ENCODE results near the gene PALLD.

Gene PALLD

DNA sequence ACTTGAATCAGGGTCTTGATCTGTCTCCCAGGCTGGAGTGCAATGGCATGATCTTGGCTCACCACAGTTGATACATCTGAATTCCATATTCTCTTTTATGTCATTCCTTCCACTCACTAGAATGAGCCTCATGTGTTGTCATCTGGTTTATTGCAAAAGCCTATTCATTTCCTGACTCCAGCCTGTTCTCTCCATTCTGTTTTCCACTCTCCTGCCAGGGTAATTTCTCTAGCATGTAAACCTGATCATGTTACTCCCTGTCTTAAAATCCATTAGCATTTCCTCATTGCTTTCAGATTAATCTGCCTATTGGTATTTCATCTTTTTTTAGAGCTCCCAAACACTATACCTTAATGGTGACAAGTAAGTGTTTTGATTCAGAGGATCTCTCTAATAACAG lies 12.2 kb upstream of the PALLD start:
- Mint-ChIP-seq H3K27me3 (peaks cover 5 to 6% of the 10 kb centered on the region in 2 donors), H3K36me3 (peaks cover 2 to 4% of the 10 kb centered on the region in 2 donors), H3K4me3 (no peak overlapping the region), H3K4me1 (peaks cover 6 to 8% of the 10 kb centered on the region in 2 donors), H3K27ac (no peak overlapping the region), H3K9me3 (no peaks in the 10 kb centered on the region)
- no peak for DNase-seq
- no peak for ATAC-seq (replicated peaks)

DNA sequence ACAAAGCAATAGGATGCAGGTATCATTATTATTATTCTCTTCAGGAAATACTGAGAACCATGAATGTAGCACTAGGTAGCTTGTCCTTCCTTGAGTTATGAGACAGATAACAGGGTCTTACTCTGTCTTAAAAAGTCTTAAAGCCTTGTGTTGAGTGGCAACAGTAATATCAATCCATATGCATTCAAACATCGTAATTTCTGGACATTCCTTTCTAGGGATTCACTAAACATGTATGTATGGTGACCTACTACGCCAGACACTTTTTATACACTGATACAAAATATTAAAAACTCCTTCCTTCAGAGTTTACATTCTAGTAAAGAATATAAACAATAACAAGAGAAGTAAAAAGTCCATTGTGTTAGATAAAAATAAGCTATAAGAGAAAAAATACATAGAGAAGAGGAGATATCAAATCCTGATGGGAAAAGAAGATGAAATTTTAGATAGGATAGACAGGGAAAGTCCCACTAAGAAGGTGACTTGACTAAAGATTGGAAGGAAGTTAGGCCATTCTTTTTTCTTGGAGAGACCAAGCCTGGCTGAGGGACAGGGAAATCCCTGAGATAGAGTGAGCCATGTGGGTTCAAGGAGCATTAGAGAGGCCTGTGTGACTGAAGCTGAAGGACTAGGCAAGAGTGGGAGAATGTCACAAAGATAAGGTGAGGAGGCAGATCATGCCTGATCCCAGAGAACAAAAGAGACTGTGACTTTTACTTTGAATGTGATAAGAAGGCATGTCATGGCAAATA lies 11.5 kb upstream of the PALLD start:
- no peak overlapping the region for H3K27ac Mint-ChIP-seq
- ATAC-seq (replicated peaks), result no peak
- DNase-seq, result no peak

DNA sequence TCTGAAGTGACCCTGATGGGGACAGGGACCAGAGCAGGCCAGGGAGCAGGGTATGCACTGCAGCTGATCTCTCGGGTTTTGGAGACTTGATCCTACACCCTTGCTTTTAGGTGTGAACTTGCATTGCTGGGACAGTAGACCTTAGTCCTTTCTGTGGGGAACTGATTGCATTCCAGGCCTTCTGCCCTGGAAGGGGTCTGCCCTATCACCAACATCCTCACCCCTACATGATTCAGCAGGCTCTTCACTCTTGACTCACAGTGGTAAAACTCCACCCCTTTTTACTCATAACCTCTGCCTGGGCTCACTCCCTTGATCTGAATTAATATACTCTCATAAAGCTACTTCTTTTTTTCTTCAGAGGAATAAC lies 10.0 kb upstream of the PALLD start:
- Mint-ChIP-seq H3K27ac (no peak overlapping the region), H3K36me3 (no peaks in the 10 kb centered on the region), H3K4me1 (peaks cover 3 to 4% of the 10 kb centered on the region in 2 donors), H3K27me3 (peaks cover 5 to 6% of the 10 kb centered on the region in 2 donors), H3K4me3 (no peak overlapping the region), H3K9me3 (no peaks in the 10 kb centered on the region)
- ATAC-seq (replicated peaks) (no peak), DNase-seq (no peak)

More for the DNA sequence above, 11.5 kb upstream of the PALLD start:
- peaks cover under 1% of the 10 kb centered on the region in 2 donors for H3K36me3 Mint-ChIP-seq
- H3K4me3 Mint-ChIP-seq, result no peak overlapping the region
- no peaks in the 10 kb centered on the region for H3K9me3 Mint-ChIP-seq
- H3K27me3 Mint-ChIP-seq, result peaks cover 5 to 6% of the 10 kb centered on the region in 2 donors
- peaks cover 6 to 7% of the 10 kb centered on the region in 2 donors for H3K4me1 Mint-ChIP-seq

DNA sequence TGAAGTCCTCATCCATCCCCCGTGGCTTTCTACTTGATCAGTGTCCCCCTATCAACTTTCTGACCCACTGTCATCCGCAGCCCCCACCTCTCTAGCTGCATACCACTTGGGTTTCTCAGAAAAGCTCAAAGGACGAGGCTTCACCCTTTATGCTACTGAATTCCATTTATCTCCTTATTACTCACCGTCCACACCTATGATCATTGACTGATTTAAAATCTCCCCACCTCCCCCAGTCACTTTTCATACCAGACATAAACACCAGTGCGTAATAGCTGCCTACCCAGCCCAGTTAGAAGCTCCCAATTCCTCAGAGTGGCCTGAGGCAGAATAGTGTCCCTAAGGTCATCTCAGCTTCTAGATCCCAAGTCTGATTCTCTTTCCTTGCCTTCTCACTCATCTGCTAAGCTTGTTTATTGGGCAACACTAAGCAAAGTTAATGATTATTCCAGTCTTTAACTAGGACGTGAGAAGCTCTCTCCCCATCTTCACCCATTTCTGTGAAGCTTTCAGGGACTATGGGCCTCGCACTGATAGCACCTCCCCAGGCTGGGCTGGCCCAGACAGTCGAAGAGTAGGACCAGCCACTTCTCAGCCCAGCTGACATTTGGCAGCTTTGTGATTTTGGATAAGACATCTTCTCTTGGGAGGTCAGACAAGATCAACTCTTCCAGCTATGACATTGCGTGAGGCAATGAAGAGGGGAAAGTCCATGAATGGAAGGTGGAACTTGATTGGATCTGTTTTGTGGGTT lies 9.4 kb upstream of the PALLD start:
- Mint-ChIP-seq H3K4me3 (no peak overlapping the region), H3K27me3 (peaks cover 5 to 6% of the 10 kb centered on the region in 2 donors), H3K27ac (no peak overlapping the region), H3K36me3 (no peaks in the 10 kb centered on the region), H3K4me1 (no peaks in the 10 kb centered on the region), H3K9me3 (no peaks in the 10 kb centered on the region)
- no peak for ATAC-seq (replicated peaks)
- no peak for DNase-seq

DNA sequence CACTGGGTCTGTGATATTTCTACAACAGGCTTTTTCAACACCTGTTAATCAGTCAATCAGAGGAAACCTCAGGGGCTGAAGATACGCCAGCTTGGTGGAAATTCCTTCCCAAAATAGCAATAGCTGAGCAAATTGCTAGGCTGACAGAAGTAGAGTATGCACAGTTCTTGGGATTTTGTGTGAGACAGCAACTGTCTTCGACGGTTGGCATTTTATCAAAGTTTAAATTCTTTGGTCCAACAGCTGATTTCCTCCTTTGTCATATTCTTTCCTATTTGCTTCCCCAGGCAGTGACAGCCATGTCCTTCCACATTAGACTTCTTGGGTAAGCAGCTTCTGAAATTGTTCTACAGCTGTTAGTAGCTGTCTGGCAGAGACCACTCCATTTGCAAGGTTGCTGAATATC lies 8.0 kb upstream of the PALLD start:
- Mint-ChIP-seq H3K27ac (no peak overlapping the region), H3K4me3 (no peak overlapping the region), H3K27me3 (peaks cover 11 to 15% of the 10 kb centered on the region in 2 donors), H3K4me1 (no peaks in the 10 kb centered on the region), H3K9me3 (no peaks in the 10 kb centered on the region), H3K36me3 (no peaks in the 10 kb centered on the region)
- ATAC-seq (replicated peaks) (no peak), DNase-seq (no peak)

DNA sequence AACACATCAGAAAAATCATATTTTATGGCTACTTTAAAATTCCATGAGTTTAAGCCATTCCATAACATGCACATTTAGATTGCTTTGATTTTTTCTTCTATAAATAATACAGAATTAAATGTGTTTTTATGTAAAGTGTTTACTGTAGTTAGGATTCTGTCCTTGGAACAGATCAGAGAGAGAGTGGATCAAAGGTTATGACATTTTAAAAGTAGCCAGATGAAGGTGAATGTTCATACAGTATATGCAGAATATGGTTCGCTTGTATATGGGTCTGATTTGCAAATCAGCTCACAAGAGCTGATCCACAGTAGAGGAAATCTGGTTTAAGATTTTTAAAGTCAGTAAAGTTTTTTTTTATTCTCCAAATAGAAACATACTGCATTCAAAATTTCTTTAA lies 7.2 kb upstream of the PALLD start:
- Mint-ChIP-seq H3K36me3 (no peaks in the 10 kb centered on the region), H3K27me3 (peaks cover 14 to 19% of the 10 kb centered on the region in 2 donors), H3K4me3 (no peak overlapping the region), H3K27ac (no peak overlapping the region), H3K9me3 (no peaks in the 10 kb centered on the region), H3K4me1 (no peaks in the 10 kb centered on the region)
- DNase-seq (no peak), ATAC-seq (replicated peaks) (no peak)

DNA sequence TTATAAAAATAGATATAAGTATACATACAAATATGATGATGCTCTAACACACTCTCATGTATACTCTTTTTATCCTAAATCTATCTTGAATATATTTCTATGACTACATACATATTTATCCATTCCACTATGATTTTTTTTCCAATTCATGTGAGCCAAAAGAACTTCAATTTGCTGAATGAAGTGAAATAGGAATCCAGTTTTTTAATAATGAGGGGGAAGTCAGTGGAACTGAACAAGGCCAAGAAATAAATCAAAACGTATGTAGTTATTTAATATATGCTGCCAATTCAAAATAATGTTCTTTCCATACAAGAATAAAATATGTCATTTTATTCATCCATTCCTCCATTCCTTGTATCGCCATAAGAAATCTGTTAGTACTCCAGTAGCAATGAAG lies 6.1 kb upstream of the PALLD start:
- no peaks in the 10 kb centered on the region for H3K9me3 Mint-ChIP-seq
- H3K4me1 Mint-ChIP-seq, result no peaks in the 10 kb centered on the region
- no peaks in the 10 kb centered on the region for H3K36me3 Mint-ChIP-seq
- DNase-seq, result no peak
- no peak overlapping the region for H3K4me3 Mint-ChIP-seq
- H3K27ac Mint-ChIP-seq, result no peak overlapping the region
- H3K27me3 Mint-ChIP-seq, result peaks cover 14 to 19% of the 10 kb centered on the region in 2 donors
- no peak for ATAC-seq (replicated peaks)

DNA sequence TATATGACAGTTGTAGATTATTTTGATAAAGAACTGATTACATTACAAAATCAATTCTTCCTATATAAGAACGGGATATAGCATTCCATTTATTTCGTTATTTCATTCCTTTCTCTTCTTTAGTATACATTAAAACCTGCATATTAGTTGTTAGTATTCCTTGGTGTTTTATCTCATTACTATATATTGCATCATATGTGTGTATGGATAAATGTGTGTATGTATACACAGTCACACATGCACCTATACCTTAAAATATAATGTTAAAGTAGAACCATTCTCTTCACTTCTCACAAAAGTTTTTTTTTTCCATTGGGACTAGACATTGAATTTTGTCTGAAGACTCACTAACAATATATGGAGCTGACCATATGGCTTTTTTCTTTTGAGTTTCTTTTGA lies 5.3 kb upstream of the PALLD start:
- ATAC-seq (replicated peaks), result no peak
- Mint-ChIP-seq H3K4me3 (no peak overlapping the region), H3K4me1 (no peaks in the 10 kb centered on the region), H3K27ac (no peak overlapping the region), H3K9me3 (no peaks in the 10 kb centered on the region), H3K36me3 (no peaks in the 10 kb centered on the region), H3K27me3 (peaks cover 14 to 19% of the 10 kb centered on the region in 2 donors)
- no peak for DNase-seq

DNA sequence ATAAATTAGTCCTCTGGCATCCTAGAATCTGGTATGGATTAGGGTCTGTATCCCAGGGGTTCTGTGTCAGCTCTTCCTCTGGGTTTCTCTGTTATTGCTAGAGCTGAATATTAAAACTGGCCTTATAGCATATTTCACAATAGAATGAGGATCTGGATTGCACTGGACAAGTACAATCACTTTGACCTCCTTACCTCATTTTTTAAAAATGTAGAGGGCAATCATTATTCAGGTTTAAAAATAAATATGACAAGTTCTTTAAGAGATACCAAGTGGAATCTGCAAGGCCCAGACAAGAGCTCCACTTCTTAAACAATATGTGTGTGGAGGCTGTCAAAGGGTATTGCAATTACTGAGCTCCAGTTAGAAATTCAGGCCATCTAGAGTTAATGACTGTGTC lies 1.4 kb downstream of the PALLD start:
- no peak overlapping the region for H3K4me3 Mint-ChIP-seq
- H3K4me1 Mint-ChIP-seq, result no peaks in the 10 kb centered on the region
- H3K9me3 Mint-ChIP-seq, result no peaks in the 10 kb centered on the region
- no peak overlapping the region for H3K27ac Mint-ChIP-seq
- ATAC-seq (replicated peaks) (no peak), DNase-seq (no peak)
- H3K27me3 Mint-ChIP-seq, result peaks cover 5 to 8% of the 10 kb centered on the region in 2 donors
- H3K36me3 Mint-ChIP-seq, result no peaks in the 10 kb centered on the region

DNA sequence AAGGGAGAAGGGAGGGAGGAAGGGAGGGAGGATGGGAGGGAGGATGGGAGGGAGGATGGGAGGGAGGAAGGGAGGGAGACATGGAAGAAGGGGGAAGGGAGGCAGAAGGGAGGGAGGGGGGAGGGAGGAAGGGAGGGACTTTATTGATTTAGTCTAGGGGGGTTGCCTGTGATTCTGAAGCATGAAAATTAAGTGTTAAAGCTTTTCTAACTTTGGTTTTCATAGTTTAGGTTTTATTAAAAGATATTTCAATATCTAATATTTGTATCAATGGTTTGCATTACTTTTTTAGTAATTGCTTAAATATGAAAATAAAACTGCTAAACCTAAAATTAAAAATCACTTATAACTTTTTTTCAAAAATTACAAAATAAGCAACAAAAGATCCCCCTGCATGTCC lies 2.4 kb downstream of the PALLD start:
- peaks cover 0 to under 1% of the 10 kb centered on the region in 2 donors for H3K27me3 Mint-ChIP-seq
- H3K4me1 Mint-ChIP-seq, result no peaks in the 10 kb centered on the region
- H3K27ac Mint-ChIP-seq, result no peak overlapping the region
- DNase-seq, result no peak
- no peak for ATAC-seq (replicated peaks)
- H3K4me3 Mint-ChIP-seq, result no peak overlapping the region
- no peaks in the 10 kb centered on the region for H3K9me3 Mint-ChIP-seq
- H3K36me3 Mint-ChIP-seq, result no peaks in the 10 kb centered on the region

DNA sequence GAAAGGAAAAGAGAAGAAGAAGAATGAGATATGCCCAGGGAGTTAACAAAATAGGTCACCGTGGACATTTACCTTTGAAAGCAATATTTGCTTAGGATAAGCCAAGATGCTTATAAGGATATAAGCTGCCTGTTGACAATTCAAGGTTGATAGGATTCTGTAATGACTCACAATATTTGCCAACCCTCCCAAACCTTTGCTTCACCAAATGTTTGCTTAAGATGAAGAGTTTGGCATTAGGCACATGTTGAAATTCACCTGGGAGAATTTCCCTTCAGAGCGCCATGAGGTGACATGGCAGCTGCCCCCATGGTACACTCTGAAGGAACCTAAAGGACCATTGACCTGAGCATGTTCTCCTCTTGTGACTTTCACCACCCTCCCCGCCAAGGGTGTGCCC lies 4.6 kb downstream of the PALLD start:
- no peak for ATAC-seq (replicated peaks)
- Mint-ChIP-seq H3K9me3 (no peaks in the 10 kb centered on the region), H3K27me3 (no peaks in the 10 kb centered on the region), H3K27ac (no peak overlapping the region), H3K4me3 (no peak overlapping the region), H3K36me3 (no peaks in the 10 kb centered on the region), H3K4me1 (no peaks in the 10 kb centered on the region)
- DNase-seq, result no peak

DNA sequence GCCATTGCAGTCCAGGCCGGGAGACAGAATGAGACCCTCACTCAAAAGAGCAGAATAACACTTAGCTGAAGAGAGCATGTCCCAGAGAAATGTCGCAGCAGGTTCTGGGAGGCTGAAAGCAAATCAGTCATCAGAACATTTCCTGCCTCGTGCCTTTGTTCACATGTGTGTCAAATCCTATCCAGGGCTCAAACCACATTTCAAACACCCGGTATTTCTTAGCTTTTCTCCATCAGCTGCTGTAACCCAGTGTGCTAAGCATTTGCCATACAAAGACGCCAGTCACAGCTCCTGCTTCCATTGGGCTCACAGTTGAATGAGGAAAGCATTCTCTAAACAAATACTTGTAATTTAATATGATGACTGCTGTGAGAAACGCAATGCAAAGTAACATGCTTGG lies 6.0 kb downstream of the PALLD start:
- no peak overlapping the region for H3K27ac Mint-ChIP-seq
- no peak overlapping the region for H3K4me3 Mint-ChIP-seq
- H3K36me3 Mint-ChIP-seq, result no peaks in the 10 kb centered on the region
- no peaks in the 10 kb centered on the region for H3K4me1 Mint-ChIP-seq
- H3K27me3 Mint-ChIP-seq, result no peaks in the 10 kb centered on the region
- ATAC-seq (replicated peaks) (no peak), DNase-seq (no peak)
- H3K9me3 Mint-ChIP-seq, result no peaks in the 10 kb centered on the region

DNA sequence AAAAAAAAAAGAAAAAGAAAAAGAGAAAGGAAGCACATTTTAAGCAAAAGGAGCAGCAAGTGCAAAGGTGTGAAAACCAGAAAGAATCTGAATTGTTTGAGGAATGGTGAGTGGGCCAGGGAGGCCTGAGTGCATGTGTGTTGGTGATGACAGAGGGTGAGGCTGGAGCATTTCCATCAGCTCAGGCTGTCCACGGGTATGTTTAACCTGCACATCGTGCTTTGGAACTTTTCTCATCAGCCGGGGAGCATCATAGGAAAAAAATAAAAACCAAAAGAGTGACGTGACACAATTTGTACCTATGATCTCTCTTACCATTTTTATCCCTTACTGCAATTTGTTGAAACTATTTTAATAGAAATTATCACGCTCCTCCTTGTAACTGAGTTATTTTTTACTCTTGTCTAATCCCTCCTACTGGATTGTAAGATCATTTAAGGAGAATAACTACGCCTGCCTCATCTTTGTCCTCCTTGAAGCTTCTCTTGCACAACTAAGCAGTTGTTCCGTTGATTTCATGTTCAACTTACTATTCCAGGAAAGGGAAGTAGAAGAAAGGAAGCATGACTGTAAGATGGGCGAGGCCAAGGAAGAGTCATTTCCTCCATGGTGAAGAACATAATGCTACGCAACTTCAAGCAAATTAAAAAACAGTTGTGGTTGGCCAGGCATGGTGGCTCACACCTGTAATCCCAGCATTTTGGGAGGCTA lies 7.0 kb downstream of the PALLD start:
- H3K4me3 Mint-ChIP-seq, result no peak overlapping the region
- H3K36me3 Mint-ChIP-seq, result no peaks in the 10 kb centered on the region
- no peak overlapping the region for H3K27ac Mint-ChIP-seq
- H3K4me1 Mint-ChIP-seq, result no peaks in the 10 kb centered on the region
- H3K27me3 Mint-ChIP-seq, result no peaks in the 10 kb centered on the region
- ATAC-seq (replicated peaks), result no peak
- DNase-seq, result no peak
- H3K9me3 Mint-ChIP-seq, result no peaks in the 10 kb centered on the region

DNA sequence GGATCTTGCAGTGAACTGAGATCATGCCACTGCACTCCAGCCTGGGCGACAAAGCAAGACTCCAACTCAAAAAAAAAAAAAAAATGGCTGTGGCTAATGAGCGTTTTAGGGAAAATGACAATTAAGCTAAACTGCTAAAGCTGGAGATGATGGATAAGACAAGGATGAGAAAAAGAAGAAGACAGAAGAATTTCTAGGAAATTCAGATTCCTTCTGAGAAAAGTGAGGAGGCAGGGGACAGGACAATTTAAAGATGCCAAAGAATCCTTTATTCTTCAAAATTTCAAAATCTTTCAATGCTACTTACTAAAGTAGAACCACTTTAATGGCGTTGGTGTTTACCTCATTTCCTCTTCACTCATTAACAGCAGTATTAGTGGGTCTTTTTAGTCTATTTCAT lies 7.7 kb downstream of the PALLD start:
- Mint-ChIP-seq H3K9me3 (no peaks in the 10 kb centered on the region), H3K27me3 (no peaks in the 10 kb centered on the region), H3K36me3 (no peaks in the 10 kb centered on the region), H3K4me3 (no peak overlapping the region), H3K27ac (no peak overlapping the region), H3K4me1 (no peaks in the 10 kb centered on the region)
- ATAC-seq (replicated peaks), result no peak
- DNase-seq, result no peak

DNA sequence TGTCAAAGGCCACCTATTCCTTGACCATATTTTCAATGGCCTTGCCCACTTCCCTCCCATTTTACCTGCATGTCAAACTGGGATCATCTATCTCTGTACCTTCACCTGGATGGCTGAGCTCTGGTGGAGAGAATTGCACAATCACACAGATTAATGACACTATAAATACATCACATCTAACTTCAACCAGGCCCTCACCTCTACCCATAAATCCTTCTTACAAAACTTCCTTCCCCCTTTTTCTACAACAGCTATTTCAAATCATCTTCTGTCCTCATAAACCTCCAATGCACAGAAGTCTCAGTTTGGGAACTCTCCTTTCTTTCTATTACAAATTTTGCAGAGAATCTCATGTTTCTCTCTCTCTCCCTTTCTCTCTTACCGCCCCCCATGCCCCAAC lies 9.2 kb downstream of the PALLD start:
- Mint-ChIP-seq H3K27ac (no peak overlapping the region), H3K27me3 (no peaks in the 10 kb centered on the region), H3K9me3 (no peaks in the 10 kb centered on the region), H3K4me3 (no peak overlapping the region), H3K4me1 (no peaks in the 10 kb centered on the region), H3K36me3 (no peaks in the 10 kb centered on the region)
- no peak for DNase-seq
- ATAC-seq (replicated peaks), result no peak
